GM21576 (cell line): ENCODE measurements around the gene KRTAP19-5.
"Not testable (repeated sequence)": the region's sequence is repeated elsewhere in the genome, so short reads cannot be mapped to it uniquely, and the experiment has no call there.

ENCODE experiments used
- ATAC-seq: cut with Tn5 transposase; IDR thresholded peaks from one replicate; pipeline ENCODE4 v1.9.1; 2021; ENCODE audit warnings: mild to moderate bottlenecking, moderate library complexity; ENCODE audit not compliant: unreplicated experiment

KRTAP19-5 gene

GRCh38 chr21:30502041-30502440 lies at the start of gene KRTAP19-5:
TSS of gene KRTAP19-5 (minus strand) at chr21:30502141. CDS start at chr21:30502090, 51 bp downstream.
- ATAC-seq = no peak

GRCh38 chr21:30541764-30542163 lies 39.8 kb upstream of the KRTAP19-5 start, which contains the start of gene KRTAP19-6:
TSS of gene KRTAP19-6 (minus strand) at chr21:30541864. CDS start at chr21:30541833, 31 bp downstream.
- no peak for ATAC-seq

- no peak for ATAC-seq
Observed at GRCh38 chr21:30518876-30519275, 16.9 kb upstream of the KRTAP19-5 start.

GRCh38 chr21:30515681-30516080 lies 13.7 kb upstream of the KRTAP19-5 start:
- ATAC-seq = no peak

DNA sequence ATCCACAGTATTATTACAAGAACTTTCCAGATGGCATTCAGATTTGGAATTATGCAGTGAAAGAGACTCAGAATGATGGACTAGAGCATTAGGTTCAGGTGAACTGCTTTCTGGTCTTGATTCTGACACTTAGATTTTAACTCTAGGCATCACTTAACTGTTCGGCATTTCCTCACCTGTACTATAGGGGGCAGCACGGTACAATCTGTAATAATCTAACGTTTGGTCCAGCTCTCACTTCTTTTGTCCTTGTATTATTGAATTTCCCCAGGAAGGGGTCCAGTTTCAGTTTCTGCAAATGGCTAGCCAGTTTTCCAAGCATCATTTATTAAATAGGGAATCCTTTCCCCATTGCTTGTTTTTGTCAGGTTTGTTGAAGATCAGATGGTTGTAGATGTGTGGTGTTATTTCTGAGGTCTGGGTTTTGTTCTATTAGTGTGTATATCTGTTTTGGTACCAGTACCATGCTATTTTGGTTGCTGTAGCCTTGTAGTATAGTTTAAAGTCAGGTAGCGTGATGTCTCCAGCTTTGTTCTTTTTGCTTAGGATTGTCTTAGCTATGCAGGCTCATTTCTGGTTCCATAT lies 3.8 kb upstream of the KRTAP19-5 start:
- not testable (repeated sequence) for ATAC-seq

- ATAC-seq = no peak
Observed at GRCh38 chr21:30497065-30497464, 4.9 kb downstream of the KRTAP19-5 start, which contains the start of gene KRTAP19-4. TSS of gene KRTAP19-4 (minus strand) at chr21:30497165. CDS start at chr21:30497110, 55 bp downstream.

DNA sequence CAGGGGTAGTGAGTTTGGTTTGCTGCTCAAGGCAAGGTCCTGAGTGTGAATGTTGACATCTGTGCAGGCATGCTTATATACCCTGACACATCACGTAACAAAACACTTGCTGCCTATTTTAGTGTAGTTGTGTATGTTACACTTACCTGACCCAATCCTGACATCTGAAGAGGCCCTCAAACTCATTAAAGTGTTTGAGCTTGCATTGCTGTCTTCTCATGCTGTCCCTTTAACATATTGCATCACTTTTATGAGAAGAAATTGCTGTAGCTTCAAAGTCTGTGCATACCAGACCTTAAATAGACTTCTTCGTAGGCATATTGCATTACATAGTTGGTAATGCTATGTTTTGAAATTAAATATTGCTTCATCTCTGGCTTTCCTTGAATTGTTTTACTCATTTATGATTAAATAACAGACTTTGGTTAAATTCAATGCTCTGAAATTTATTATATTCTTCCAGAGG lies 9.9 kb downstream of the KRTAP19-5 start, which contains the start of gene KRTAP19-3:
Gene KRTAP19-3, minus strand, starts transcription at position 51 of the 466 bp plus-strand sequence. CDS start 56 bp downstream, outside the sequence.
- ATAC-seq = no peak

DNA sequence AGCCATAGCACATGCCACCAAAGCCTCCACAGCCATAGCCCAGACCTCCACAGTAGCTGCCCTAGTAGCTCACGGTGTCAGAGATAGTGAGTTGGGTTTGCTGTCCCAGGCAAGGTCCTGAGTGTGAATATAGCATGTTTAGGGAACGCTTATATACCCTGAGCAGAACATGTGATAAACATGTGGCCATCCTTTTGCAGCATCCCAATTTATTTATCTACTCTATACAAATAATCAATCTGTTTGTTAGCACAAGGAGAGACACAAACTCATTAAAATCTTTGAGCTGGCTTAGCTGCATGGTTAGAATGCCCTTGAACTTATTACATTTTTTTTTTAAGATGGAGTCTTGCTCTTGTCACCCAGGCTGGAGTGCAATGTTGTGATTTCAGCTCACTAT lies 14.6 kb downstream of the KRTAP19-5 start, which contains the start of gene KRTAP19-2:
Gene KRTAP19-2, minus strand, starts transcription at position 101 of the 400 bp plus-strand sequence. Its CDS starts 88 bp downstream, at position 13.
- no peak for ATAC-seq

DNA sequence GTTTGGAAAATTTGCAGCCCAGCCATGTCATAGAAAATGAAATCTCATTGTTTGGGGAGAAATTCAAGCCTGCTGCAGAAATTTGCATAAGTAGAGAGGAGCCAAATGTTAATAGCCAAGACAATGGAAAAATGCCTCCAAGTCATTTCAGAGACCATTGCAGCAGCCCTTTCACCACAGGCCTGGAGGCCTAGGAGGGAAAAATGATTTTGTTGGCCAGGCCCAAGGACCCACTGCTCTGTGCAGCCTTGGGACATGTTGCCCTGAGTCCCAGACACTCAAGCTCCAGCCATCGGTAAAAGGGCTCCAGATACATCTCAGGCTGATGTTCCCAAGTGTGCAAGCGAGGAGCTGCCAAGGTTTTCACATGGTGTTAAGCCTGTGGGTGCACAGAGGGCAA lies 15.8 kb downstream of the KRTAP19-5 start:
- ATAC-seq = no peak

- ATAC-seq = no peak
Observed at GRCh38 chr21:30482130-30482529, 19.8 kb downstream of the KRTAP19-5 start.

GRCh38 chr21:30480145-30480544 lies 21.8 kb downstream of the KRTAP19-5 start, which contains the start of gene KRTAP19-1:
TSS of gene KRTAP19-1 (minus strand) at chr21:30480367. CDS start at chr21:30480317, 50 bp downstream.
- no peak for ATAC-seq

- no peak for ATAC-seq
Observed at GRCh38 chr21:30479259-30479658, 22.7 kb downstream of the KRTAP19-5 start.

- ATAC-seq = no peak
Observed at GRCh38 chr21:30478004-30478403, 23.9 kb downstream of the KRTAP19-5 start.

DNA sequence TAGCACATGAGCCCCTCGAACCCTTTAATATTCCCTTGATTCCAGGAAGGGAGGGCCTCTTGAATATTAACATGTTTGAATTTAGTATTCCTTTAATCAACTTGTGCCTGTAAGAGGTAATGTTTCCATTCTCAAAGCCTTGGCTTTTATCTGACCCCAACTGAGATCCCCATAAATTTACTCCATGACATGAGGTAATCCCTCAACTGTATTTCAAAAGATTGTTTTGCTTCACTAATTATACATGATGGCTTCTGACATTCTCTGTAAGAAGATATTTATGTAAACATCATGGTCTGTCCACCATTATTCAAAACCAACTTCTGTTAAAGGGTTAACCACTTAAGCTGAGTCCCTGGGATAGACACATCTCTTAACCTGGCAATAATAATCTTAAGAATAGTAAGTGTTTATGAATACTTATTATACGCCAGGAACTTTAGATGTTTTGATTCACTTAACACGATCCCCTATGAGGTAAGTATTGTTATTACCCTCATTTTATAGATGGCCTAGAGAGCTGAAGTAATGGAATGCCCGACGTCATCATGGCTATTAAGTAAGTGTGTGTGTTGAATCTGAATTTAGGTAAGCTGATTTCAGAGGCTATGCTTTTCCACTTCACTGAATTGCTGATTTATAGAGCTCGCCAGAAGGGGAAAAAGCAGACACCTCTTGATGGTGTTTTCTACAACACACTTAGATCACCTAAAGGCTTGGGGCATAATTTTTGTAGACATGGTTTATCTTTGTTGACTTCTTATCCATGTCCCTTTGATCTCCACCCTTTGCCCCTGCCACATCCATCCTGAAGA lies 32.8 kb downstream of the KRTAP19-5 start:
- no peak for ATAC-seq

GRCh38 chr21:30463713-30464112 lies 38.2 kb downstream of the KRTAP19-5 start:
- ATAC-seq = no peak
